Measurements from ENCODE around the gene SAP25. TPM values are rescaled to one million over a fixed set of nuclear protein-coding genes. Genes with fewer than 3 reads are reported as not detected.

Gene SAP25
- total RNA-seq, 1 experiment from 2014 or later: 4.4 TPM

- no peak for TF ChIP-seq ELF1 (IDR thresholded peaks at IDR 0.05; ENCODE audit: borderline replicate concordance, low read depth)
- no peak for TF ChIP-seq SP1 (IDR thresholded peaks at IDR 0.05; ENCODE audit: low read depth)
- TF ChIP-seq EZH2 (IDR thresholded peaks at IDR 0.05): no peak
- TF ChIP-seq MAX (IDR thresholded peaks at IDR 0.05): no peak
- no peak for TF ChIP-seq FOSL1 (IDR thresholded peaks at IDR 0.05; ENCODE audit: low read depth)
- TF ChIP-seq ZNF274 (IDR thresholded peaks at IDR 0.05; ENCODE audit: low read depth, low read length): no peak
- peak; percentile 22 for TF ChIP-seq POLR2A (IDR thresholded peaks at IDR 0.05; ENCODE audit: borderline replicate concordance, extremely low read depth, insufficient read depth, insufficient read length)
- no peak for TF ChIP-seq EZH2phosphoT487 (IDR thresholded peaks at IDR 0.05; ENCODE audit: borderline replicate concordance)
- TF ChIP-seq POLR2AphosphoS5 (IDR thresholded peaks at IDR 0.05; ENCODE audit: low read depth, low read length): peak; percentile 78
- TF ChIP-seq JUND (IDR thresholded peaks at IDR 0.05): no peak
- no peak for TF ChIP-seq ATF3 (IDR thresholded peaks at IDR 0.05)
- Histone ChIP-seq H4K20me1 (ENCODE audit: insufficient read depth) (no peaks in the 10 kb centered on the region), H3K79me2 (ENCODE audit: insufficient read depth, low read length) (no peaks in the 10 kb centered on the region), H3K9ac (ENCODE audit: low read length) (peak overlapping the region; percentile 57), H3K4me2 (ENCODE audit: low read length) (peak overlapping the region; percentile 86), H3K9me3 (ENCODE audit: control insufficient read depth in 1 of 2, insufficient read depth in 1 of 2, low read depth in 1 of 2, low read length in 2 of 2) (no peaks in the 10 kb centered on the region), H3K4me1 (ENCODE audit: control insufficient read depth in 1 of 2, insufficient read depth in 2 of 2, low read length in 2 of 2) (peaks cover 4 to 50% of the 10 kb centered on the region in 2 experiments), H3K27ac (ENCODE audit: low read depth, low read length) (peak overlapping the region; percentile 77), H3K4me3 (replicated peaks in 1 of 2; ENCODE audit: low read depth in 1 of 2, low read length in 2 of 2) (peak overlapping the region; percentile 64 to 72), H3K27me3 (ENCODE audit: insufficient read depth, low read length) (no peaks in the 10 kb centered on the region), H3K36me3 (ENCODE audit: control insufficient read depth in 1 of 2, insufficient read depth in 2 of 2, low read length in 2 of 2) (no peaks in the 10 kb centered on the region), H3K9me2 (ENCODE audit: insufficient read depth) (no peaks in the 10 kb centered on the region), H2AFZ (ENCODE audit: low read depth, low read length, poor library complexity, severe bottlenecking) (peak overlapping the region; percentile 17)
- RAD21 ChIA-PET (ENCODE audit: low non-redundant PET in 1 of 2, low total read pairs in 2 of 2, uncharacterized antibody in 2 of 2, unreplicated experiment in 2 of 2): interaction anchor here in 1 of 2 experiments (0.5 kb wide), 1 partner anchor 28 kb away, joined by 7 read pairs; no protein-coding TSS in a partner anchor
- POLR2A ChIA-PET: interaction anchor here (0.7 to 2.2 kb wide), 3 partner anchors 17 to 28 kb away, joined by 3 to 9 read pairs (median 5); partner anchors contain the start of genes FBXO24 and LRCH4
- intact Hi-C loops (cut with micrococcal nuclease): no loop called here
- DNase-seq (ENCODE audit: low read depth, low spot score) (no peak), ATAC-seq (peak; percentile 51)
- BruUV-seq (replicated peaks): no TSS peak
- CTCF ChIA-PET: interaction anchor here (0.6 to 1.4 kb wide), 2 partner anchors 19 to 69 kb away, joined by 3 to 4 read pairs; partner anchors contain the start of genes FBXO24 and LRCH4
These were observed 31.5 kb upstream of the SAP25 start for GRCh38 chr7:100604976-100605911.

All from HCT116 (cell line).